Measurements from ENCODE around the gene TEDC1.

DNA sequence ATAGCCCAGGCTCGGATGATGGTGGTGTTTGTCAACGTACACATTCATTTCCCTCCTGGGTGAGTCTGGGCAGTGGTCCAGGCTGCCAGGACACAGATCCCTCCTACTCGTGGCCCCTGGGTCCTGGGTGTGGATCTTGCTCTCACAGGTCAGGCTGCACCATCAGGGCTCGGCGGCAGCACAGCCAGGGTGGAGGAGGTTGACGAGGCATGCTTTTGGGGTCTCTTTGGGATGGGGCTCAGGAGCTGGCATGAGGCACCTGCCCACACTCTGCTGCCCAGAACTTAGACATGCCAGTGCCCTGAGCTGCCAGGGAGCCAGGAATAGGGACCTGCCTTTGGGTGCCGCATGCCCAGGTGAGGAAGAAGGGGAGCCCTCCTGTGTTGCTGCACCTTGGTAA is 45.0 kb downstream of the TEDC1 start:
- TF ChIP-seq, protein P1, sequence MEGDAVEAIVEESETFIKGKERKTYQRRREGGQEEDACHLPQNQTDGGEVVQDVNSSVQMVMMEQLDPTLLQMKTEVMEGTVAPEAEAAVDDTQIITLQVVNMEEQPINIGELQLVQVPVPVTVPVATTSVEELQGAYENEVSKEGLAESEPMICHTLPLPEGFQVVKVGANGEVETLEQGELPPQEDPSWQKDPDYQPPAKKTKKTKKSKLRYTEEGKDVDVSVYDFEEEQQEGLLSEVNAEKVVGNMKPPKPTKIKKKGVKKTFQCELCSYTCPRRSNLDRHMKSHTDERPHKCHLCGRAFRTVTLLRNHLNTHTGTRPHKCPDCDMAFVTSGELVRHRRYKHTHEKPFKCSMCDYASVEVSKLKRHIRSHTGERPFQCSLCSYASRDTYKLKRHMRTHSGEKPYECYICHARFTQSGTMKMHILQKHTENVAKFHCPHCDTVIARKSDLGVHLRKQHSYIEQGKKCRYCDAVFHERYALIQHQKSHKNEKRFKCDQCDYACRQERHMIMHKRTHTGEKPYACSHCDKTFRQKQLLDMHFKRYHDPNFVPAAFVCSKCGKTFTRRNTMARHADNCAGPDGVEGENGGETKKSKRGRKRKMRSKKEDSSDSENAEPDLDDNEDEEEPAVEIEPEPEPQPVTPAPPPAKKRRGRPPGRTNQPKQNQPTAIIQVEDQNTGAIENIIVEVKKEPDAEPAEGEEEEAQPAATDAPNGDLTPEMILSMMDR (optimal IDR thresholded peaks at IDR 0.05 in 1 of 3, IDR thresholded peaks at IDR 0.05 in 1 of 3, conservative IDR thresholded peaks at IDR 0.05 in 1 of 3; ENCODE audit: extremely low read depth in 1 of 3, insufficient read depth in 2 of 3, low read length in 3 of 3): no peak
- TF ChIP-seq EZH2 (IDR thresholded peaks at IDR 0.05; ENCODE audit: low read length): no peak

Measured in keratinocyte (primary cell).